GM21786 (cell line): ENCODE results near the gene ESPN.

Experiments
- ATAC-seq: cut with Tn5 transposase; IDR thresholded peaks from one replicate; pipeline ENCODE4 v1.9.1; 2021; ENCODE audit not compliant: unreplicated experiment

Gene ESPN

DNA sequence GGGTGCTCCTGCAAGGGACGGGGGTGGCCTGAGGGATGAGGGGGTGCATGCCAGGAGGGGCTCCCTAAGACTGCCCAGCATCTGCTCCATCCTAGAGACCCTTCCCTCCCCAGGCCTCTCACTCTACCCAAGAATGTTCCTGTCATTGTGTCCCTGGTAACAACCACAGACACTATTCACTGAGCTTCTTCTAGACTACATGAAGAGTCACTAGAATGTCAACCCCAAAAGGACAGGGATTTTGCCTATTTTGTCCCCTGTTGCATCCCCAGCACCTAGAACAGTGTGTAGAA is 38.5 kb downstream of the ESPN start:
- ATAC-seq, result no peak

DNA sequence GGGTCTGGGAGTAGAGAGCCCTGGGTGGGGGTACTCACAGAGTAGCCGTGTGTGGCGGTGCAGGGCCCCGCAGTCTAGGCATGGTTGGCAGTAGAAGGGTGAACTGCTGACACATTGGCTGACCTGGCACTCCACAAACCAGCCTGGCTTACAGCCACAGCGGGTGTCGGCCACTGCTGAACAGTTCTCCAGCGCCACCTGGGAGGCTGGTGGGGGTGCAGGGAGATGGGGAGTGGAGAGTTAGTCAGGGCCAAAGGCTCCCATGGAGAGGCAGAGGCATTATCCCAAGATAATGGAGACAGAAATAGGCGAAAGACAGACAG is 39.9 kb downstream of the ESPN start:
- ATAC-seq, result no peak

DNA sequence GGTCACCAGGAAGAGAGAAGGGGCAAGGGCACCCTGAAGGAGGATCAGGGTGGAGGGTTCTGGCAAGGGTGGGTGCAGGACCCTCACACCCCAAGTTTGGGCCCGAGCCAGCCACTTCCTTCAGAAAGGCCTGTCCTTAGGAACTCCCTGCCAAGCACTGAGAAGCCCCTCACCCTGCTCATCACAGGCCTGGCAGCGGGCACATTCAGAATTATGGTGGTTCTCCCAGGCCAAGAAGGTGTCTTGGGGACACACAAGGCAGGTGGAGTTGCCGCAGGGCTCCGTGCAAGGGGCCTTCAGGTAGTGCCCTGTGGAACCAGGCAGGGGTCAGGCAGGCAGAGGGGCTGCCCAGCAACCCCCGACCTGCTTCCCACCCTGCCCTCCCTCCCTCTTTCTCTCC is 40.3 kb downstream of the ESPN start:
- no peak for ATAC-seq

DNA sequence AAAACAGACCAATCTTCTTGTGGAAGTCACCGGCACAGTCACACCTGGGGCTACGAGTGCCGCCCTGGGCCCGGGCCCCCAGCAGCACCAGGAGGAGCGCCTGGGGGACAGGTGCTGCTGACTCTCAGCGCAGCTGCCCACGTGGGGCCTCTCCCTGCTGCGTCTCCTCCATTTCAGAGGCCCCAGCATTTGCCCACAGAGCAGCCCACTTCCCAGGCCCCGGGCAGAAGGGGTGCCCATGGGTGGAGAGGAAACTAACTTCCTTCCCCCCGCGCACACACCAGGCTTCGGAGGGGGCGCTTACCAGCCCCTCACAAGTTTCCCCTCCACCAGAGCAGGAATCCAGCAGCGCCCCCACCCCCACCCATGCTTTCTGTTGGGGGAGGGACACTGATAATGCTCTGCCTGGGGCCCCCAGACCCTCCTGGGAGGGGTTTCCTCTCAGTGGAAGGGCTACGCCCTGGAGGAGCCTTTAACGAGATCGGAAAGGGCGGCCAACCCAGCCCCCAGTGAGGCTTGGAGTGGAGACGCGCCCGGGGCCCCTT is 41.0 kb downstream of the ESPN start:
- ATAC-seq, result no peak

DNA sequence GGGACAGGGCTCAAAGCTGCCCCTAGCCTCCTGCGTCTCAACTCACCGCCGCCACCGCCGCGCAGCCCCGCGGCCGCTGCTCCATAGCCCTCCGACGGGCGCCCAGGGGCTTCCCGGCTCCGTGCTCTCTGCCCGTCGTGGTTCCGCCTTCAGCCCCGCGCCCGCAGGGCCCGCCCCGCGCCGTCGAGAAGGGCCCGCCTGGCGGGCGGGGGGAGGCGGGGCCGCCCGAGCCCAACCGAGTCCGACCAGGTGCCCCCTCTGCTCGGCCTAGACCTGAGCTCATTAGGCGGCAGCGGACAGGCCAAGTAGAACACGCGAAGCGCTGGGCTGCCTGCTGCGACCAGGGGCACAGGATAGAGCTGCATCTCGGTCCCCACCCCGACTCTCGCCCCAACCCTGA is 41.4 kb downstream of the ESPN start, which contains the start of gene TNFRSF25:
TNFRSF25 (minus strand) TSS at position 151 of the 400 bp plus-strand sequence; CDS start at position 85, 66 bp downstream.
- ATAC-seq, result no peak

DNA sequence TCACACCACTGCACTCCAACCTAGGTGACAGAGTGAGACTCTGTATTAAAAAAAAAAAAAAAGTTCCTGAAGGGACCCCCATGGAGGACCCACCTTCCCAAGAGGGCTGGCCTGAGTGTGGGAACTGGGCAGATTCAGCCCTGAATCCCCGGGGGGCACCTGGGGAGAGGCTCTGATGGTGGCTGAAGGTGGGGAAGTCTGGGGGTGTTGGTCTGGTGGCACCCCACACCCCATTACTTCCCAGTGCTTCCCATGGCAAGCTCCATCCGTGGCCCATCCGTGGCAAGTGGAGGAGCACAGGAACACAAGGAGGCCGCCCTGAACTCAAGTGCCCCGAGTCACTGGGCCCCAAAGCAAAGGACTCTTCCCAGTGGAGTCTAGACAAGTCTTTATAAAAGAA is 42.2 kb downstream of the ESPN start:
- ATAC-seq, result no peak

DNA sequence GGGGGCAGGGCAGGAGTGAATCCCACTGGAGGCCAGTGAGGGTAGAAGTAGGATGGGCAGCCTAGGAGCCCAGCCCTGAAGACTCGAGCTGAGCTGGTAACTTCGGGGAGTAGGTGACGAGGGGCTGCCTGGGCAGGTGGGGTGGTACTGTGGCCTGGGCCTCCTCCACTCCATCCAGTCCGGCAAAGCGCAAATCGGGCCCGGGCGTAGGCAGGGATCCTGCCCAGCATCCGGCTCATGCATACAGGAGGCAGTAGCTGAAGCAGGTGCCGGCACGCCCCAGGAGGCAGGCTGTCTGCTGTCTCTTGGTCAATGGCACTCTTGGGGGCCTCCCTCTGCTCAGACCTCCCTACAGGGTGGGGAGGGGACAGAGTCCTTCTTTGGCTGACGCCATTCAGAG is 42.6 kb downstream of the ESPN start:
- no peak for ATAC-seq

DNA sequence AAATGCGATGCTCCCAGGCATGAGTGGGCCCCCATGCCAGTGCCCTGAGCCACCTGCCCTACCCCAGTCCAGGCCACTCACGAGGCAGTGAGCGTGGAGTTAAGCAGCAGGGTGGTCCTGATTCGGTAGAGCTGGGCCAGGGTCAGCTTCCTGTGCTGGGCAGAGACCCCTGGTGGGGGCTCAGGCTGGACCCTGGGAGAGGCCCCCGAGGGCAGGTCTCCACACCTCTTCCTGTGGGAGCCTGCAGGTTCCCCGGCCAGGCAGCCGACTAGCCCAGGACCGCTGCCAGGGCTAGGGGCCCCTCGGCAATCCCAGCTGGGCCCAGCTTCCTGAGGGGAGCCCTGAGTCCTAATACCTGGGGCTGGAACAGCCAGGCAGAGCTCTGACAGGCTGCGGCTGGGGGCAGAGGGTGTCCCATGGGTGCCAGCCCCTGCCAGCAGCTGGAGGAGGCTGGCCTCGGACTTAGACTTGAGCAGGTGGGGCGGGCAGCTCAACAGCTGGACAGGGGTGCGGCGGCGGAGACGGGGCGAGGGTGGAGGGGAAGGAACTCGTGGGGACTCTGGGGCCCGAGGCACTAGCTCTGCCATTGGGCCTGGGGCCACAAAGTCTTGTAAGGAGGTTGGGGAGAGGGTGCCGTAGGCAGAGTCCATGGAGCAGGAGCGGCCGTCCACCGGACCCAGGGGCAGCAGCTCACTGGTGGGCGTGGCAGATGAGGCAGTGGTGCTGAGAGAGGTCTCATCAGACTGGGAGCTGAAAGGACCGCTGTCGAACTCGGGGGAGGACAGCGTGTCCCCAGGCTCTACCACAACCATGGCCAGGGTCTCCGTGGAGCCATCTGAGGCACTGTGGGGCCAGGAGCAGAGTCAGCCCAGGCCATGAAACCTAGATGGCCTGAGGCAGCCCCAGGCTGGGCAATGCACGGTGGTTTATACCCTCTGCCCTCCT is 43.4 kb downstream of the ESPN start:
- no peak for ATAC-seq

DNA sequence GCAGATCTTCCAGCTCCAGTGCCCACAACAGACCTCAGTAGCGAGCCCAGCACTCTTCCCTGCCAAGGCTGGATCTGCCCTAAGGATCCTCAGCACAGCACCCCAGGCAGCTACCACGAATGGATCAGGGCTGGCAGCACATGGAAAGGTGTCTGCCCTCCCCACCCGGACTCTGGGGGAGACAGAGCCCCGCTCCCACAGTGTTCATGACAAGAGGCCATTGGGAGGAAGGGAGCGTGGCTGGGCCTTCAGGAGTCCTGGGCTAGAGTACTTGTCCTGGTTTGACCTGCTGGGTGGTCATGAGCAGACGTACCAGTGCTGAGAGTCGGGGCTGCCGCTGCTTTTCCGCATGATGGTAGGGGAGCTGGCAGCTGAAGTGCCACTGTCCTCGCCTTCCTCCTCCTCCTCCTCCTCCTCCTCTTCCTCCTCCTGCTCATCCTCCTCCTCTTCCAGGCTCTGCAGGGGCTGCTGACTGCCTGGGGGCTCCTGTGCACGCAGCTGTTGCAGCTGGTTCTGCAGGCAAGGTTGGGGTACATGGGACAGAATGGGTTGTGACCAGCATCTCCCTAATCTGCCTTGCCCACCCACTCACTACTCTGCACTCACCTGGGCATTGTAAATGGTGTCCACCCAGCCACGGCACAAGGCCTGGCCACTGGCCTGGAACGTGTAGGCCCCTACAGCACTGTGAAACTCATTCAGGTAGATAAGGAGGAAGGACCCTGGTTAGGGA is 44.3 kb downstream of the ESPN start:
- no peak for ATAC-seq

DNA sequence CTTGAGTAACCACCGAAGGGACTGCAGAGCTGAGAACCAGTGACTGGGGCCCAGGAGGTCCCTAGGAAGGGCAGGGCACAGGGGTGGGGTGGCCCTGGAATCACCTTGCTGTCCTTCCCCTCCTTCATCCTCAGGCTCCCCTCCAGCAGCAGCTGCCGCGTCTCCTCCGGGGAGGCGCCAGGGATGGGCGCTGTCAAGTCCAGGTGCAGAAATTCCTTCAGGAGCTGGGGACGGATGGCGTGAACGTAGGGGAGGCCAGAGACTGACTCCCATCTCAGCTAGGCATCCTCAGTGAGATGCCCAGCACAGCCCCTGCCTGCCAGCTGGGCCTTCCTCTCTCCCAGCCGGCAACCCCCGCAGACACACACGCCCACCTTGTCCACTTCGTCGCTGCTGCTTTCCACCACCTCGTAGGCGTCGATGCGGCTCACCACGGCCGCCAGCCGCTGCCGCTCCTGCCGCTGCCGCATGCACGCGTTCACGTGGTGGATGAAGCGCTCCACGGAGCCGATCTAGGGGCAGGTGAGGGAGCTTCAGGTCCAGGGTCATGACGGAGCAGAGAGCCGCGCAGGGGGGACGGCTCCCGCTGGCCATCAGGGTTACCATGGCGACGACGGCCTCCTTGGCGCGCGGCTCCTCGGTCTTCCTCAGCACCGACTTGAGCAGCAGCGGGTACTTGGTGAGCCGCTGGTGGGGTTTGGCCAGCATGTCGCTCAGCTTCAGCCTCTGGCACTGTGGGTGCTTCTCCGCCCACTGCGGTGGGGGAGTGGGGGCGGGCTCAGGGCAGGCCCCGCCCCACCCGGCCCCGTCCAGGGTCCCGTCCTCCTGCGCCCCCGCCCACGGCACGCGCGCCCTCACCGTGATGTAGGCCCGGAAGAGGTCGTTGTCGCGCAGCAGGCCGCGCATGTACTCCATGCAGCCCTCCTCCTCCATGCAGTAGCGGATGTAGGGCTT is 45.8 kb downstream of the ESPN start:
- ATAC-seq, result no peak

DNA sequence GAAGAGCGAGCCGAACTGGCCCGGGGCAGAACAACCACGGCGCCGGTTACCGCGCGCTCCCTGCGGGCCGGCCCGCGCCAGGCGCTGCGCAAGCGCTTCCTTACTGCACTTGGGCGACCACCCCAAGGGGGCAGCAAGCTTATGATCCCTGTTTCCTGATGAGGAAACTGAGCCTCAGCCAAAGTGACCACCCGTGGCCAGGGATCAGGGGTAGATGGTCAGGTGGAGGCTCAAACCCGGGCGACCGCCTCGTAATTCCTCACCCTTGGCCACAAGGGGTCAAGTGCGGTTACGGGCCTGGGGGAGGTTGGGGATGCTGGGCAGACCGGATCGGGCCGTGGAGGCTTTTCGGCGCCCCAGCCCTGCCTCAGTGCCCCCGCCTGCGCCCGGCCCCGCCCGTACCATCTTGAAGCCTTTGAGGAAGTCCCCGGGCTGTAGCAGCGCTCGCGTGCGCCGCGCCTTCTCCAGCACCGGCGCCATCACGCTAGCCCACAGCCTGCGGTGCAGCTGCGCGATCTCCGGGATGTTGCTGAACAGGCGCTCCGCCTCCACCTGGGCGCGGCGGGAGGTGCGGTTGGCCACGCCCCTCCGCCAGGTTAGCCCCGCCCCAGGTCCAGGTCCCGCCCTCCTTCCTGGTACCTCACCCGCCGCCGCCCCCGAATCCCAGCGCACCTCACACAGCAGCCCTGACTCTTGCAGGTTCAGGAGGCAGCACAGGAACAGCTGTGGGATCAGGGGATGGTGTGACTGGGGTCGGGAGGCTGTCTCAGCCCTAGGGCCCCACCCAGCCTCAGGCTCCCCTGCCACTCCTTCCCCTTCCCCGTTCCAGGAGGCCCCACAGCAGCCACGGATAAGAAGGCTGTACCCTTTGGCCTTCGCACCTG is 46.8 kb downstream of the ESPN start:
- no peak for ATAC-seq

DNA sequence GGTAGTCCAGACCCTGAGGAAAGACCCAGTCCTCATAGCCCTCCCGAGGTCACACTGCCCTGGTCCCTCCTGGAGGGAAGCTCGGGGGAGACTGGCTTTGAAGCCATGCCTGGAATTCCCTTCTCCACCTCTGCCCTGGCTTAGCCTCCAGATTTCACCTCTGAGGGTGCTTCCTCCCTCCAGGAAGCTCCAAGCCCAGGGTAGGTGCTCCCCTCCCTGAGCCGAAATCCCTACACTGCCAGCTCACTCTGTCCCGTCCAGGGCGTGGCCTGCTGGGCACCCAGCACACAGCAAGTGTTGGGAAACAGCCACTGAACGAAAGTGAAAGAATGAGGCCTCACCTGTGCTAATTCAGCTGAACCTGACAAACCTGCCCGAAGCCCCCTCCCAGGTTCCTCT is 47.4 kb downstream of the ESPN start:
- ATAC-seq, result no peak

DNA sequence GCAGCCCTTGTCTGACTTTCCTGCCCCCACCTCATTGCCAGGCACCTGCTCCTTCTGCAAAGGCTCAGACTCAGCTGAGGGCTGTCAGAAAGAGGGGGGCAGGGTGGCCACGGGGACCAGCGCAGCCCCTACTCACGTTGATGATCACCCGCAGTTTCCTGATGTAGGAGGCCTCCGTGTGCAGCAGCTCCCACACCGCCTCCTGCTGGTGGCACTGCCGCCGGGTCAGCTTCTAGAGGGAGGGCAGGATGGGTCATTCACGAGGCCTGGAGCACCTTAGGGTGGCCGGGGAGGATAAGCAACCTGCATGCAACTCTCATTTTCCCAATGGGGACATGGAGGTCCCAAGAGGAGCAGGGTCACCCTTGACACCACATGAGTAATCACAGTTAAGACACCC is 47.8 kb downstream of the ESPN start:
- ATAC-seq, result no peak

DNA sequence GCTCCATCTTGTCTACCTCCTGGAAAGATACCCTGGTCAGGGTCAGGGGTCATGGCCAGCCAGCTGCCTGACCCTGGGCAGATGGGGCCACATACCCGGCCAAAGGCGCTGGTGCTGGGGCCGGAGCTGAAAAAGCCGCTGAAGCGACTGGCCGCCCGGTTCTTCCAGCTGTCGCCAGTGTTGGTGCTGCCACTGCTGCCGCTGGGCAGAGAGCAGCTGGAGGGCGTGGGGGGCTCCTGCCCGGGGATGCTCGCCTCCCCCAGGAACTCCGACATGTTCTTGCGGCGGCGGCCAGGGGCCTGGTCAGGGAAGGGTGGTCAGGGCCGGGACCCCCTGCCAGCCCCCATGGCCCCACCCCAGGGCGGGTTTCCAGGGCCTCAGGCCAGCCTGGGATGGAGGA is 48.6 kb downstream of the ESPN start:
- no peak for ATAC-seq

DNA sequence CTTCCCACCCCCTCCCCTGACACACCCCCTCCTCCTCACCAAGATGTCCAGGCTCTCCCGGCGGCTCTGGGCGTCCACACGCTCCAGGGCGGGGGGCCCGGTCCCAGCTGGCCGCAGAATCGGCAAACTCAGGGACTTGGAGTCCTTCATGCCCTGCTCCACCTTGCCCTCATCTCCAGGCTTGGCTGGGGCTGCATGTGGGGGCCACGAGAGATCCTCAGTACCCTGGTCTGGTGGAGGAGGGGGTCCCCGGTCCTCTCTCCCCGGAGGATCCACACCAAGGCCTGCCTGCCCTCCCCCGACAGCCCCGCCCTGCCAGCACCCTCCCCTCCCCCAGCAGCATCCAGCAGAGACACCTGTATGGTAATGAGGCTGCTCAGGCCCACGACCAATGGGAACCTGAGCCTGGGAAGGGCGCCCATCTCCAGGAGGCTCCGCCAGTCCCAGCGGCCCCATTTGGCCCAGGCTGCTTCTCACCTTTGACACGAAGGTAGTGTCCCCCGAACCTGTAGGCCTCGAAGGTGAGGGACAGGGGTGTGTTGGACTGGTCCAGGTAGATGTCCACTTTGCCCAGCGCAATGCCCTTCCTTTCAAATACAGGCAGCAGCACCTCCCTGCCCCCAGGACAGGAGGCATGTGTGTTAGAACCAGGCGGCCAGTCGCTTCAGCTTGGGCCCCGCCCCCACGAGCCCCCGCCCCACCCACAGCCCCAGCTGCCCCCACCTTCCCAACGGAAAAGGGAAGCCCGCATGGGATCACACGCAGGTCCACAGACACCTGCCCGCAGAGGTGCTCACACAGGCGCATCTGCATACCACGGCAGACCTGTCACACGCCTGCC is 49.6 kb downstream of the ESPN start:
- no peak for ATAC-seq

DNA sequence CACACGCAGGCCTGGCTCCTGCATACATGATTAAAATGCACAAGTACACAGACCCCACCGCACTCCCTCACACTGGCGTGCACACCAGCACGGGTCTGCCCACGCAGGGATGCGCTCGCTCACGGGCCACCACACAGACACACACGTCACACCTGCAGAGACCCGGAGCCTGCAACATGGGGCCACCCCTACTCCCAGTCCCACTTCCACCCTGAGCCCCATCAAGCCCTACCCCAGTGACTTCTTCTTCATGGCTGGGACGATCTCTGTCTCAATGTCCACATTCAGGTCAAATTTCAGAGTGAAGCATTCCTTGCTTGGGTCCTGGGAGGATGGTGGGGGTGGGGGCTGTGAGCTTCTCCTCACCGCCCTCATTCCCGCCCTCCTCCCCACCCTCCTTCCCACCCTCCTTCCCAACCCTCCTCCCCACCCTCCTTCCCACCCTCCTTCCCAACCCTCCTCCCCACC is 50.3 kb downstream of the ESPN start:
- ATAC-seq, result no peak

DNA sequence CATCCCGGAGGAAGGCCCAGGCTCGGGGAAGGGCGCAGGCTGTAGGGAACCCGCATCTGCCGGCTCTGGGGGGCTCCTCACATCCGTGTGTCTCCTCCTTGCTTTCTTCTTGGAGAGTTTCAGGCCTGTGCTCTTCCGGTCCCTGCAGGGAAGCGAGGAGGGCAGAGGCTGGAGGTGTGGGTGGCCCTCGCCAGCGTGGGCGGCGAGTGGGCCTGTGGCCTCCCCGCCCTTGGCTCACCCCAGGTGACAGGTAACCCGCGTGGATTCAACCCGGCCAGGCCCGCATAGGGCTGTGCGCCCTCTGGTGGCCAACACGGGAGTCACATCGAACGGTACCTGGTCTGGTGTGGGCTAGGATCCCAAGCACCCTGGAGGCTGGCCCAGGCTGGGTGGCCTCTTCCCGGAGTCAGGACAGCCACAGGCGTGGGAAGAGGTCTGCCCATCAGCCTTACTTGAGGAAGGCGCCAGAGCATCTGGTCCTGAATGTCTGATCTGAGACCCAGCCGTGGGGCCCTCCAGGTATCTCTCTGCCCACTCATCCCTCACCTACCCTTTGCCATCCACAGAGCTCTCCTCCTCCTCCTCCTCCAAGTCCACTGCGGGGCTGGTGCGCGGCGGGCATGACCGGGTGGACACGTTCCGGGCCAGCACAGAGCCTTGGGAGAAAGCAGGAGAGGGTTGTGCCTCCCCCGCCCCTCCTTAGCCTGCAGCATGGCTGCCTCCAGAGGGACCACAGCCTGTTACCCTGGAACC is 51.0 kb downstream of the ESPN start:
- no peak for ATAC-seq

DNA sequence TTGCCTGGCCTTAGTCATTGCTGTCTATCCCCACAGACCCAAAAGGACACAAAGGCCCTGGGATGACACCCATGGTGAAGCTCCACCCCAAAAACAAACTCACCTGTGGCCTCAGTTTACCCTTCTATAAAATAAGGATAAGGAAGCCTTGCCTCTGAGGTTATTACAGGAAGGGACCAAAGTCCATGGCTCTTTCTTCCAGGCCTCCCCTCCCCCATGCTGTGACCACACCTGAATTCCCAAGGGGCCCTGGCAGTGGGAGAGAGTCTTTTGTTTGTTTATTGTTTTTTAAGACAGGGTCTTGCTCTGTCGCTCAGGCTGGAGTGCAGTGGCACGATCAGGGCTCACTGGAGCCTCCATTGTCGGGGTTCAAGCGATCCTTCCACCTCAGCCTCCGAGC is 51.9 kb downstream of the ESPN start:
- ATAC-seq, result no peak
